SH-SY5Y (cell line): ENCODE measurements around the gene SLC35F2.

ENCODE experiments used
- GATA2 ChIP-seq: IDR thresholded peaks from 2 replicates; pipeline ENCODE4 v1.6.1; 2011; ENCODE audit warnings: mild to moderate bottlenecking, low read depth, low read length
- GATA3 ChIP-seq: IDR thresholded peaks from 2 replicates; pipeline ENCODE4 v1.6.1; 2011; ENCODE audit warnings: low read depth, mild to moderate bottlenecking, low read length, moderate library complexity

GRCh38 chr11:107778839-107779517 is 79.6 kb downstream of the SLC35F2 start:
- TF ChIP-seq GATA2 (no peak), GATA3 (no peak)
